GM19328 (cell line): Measurements from ENCODE around the gene IL17C.

ENCODE experiments used
- ATAC-seq: cut with Tn5 transposase; IDR thresholded peaks from one replicate; pipeline ENCODE4 v1.9.1; 2021; ENCODE audit warnings: mild to moderate bottlenecking, moderate library complexity; ENCODE audit not compliant: unreplicated experiment

IL17C gene

DNA sequence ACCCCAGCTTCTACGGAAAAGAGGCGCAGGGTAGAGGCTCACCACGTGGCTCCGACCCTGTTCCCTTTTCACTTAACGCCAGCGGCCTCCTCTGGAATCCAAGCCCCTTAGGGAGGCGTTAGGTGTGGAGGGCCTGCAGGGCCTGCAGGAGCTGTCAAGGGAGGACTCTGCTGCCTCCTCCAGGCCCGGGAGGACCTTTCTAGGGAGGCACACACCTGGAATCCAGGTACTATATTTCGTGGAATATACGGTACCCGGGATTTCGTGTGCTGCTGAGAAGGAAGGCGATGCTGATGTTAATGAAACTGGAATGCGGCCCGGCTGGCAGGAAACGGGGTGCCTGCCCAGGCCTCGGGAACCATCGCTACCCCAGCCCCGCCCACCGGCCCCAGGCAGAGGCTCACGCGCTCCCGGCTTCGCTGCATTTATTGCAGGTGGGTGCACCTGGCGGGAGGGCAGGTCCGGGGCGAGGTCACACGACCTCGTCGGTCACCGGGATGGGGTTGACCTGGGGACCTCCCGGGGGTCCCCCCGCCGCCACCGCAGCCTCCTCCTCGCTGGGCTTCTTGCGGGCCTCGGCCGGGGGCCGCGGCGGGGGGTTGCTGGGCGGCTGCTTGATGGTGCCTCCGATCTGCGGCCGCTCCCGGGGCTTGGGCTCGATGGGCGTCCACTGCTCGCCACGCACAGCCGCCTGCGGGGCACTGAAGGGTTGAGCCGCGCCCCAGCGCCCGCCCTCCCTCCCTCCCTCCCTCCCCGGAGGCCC is 4.7 kb downstream of the IL17C start:
- no peak for ATAC-seq

DNA sequence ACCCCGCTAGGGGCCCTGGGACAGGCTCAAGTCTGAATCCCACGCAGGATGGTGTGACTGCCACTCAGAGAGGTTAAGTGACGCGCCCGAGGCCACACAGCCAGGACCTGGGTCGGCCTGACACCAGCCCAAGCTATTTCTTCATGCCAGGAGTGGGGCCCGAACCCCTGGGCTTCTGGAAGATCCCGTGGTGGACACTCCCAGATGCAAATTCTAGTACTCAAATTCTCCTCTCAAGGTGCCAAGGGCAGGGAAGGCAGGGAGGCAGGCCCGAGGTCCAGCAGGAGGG is 5.2 kb downstream of the IL17C start:
- no peak for ATAC-seq

DNA sequence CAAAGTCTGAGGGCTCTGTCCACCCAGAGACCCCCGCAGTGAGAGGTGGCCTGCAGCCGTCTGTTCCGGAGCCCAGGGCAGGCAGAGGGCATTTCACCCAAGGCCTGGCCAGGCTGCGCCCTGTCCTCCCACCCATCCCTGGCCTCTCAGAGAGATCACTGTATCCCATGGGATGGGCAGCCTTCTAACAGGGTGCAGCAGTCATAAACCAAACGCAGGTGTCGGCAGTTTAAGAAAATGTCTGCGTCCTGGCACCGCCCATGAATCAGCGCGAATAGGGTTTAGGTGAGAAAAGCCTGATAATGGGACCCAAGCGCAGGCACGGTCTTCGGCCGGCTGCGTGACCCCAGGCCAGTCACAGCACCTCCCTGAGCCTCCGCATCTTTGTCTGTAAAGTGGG is 7.1 kb downstream of the IL17C start:
- no peak for ATAC-seq

DNA sequence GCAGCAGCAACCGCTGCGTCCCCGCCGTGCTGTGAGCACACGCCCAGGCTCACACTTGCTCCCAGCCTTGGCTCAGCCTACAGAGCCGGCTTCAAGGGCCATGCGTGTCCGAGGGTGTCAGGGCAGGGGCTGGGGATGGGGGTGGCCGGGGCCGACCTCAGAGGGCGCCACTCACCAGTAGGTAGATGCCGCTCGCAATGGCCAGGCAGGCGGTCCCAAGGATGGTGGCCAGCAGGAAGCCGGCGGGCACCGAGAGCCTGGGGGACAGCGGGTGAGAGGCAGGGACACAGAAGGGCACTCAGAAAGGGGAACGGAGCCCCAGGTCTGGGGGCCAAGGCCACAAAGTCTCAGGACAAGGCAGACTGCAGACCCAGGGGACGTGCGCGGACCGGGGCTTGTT is 7.6 kb downstream of the IL17C start:
- no peak for ATAC-seq

DNA sequence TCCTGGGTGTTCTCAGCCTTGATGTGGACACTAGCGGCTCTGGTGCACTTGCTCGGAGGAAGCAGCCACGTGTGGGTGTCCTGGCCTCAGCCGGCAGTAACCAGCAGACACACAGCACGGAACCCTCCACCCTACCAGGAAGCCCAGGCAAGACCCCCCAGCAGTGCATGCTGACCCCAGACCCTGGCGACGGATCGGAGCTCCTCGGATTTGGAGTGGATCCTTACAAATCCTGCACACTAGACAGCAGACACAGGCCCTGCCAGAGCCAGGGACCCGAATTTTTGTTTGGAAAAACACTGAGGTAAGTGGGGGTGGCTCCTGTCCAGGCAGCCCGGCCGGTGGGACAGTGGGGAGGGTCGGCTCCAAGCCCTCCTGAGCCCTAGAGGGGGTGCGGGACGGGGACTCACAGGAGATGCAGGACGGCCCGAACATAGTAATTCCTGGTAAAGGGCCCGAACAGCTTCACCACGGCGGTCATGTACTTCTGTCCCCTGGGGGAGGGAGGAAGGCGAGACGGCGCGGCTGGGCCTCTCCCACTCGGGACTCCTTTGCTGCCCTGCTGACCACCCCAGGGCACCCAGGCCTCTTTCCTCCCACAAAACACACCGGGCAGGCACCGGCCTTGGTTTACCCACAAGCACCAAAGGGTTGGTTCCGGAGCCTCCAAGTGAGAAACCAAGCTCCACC is 8.1 kb downstream of the IL17C start:
- no peak for ATAC-seq

DNA sequence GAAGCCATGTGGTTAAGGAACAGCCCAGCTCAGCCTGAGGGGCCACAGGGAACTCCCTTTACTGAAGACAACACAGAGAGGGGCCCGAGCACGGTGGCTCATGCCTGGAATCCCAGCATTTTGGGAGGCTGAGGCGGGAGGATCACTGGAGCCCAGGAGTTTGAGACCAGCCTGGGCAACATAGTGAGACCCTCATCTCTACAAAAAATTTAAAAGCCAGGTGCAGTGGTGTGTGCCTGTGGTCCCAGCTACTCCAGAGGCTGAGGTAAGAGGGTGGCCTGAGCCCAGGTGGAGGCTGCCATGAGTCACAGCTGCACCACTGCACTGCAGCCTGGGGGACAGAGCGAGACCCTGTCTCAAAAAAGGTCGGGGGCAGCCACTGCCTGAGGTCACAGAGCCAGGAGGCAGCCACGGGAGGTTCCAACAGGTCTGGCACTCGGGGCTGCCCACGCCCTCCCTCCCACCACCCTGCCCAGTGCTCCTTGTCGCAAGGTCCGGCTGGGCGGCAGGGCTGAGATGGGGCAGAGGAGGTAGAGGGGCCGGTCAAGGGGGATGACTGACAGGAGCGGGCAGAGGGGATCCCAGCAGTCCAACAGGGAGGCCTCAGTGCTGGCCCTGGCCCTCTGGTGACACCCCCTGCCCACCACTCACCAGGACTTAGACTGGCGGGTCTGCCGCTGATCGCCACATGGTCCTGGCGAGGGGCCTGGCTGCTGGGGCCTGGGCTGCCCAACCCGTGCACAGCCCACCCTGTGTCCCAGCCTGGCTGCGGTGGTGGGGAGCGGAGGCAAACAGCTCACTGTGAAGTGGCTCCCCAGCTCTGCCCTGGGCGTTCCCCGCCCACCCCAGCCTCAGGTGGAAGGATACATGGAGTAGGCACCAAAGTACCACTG is 9.1 kb downstream of the IL17C start:
- ATAC-seq = no peak

DNA sequence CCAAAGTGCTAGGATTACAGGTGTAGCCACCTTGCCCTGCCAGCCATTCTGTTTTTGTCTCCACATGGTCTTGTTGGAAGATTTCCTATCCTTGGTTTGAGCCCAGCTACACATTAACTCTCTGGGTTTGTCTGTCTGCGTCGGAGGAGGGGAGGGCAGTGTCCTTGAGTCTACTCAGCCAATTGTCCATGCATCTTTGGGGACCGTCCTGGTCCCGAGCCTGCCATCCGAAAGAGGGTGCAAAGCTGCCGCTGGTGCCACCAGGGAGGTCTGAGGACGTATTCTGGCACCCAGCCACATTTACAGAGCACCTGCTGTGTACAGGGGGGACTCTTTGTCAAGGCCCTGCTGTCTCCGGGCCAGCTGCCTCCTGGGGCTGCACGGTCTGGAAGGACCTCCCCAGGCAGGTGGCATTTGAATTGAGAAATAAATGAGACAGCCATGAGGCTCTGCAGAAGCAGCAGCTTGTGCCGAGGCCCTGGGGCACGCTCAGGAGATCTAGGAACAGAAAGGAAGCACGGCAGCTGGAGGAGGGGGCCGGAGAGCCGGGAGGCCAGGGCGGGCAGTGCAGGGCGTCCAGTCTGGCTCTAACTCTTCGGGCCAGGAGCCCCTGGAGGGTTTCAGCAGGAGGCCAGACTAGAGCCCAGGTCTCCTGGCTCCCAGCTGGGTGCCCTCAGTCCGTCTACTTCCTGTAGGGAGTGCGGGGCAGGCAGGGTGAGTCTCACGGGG is 11.0 kb downstream of the IL17C start:
- ATAC-seq = no peak

DNA sequence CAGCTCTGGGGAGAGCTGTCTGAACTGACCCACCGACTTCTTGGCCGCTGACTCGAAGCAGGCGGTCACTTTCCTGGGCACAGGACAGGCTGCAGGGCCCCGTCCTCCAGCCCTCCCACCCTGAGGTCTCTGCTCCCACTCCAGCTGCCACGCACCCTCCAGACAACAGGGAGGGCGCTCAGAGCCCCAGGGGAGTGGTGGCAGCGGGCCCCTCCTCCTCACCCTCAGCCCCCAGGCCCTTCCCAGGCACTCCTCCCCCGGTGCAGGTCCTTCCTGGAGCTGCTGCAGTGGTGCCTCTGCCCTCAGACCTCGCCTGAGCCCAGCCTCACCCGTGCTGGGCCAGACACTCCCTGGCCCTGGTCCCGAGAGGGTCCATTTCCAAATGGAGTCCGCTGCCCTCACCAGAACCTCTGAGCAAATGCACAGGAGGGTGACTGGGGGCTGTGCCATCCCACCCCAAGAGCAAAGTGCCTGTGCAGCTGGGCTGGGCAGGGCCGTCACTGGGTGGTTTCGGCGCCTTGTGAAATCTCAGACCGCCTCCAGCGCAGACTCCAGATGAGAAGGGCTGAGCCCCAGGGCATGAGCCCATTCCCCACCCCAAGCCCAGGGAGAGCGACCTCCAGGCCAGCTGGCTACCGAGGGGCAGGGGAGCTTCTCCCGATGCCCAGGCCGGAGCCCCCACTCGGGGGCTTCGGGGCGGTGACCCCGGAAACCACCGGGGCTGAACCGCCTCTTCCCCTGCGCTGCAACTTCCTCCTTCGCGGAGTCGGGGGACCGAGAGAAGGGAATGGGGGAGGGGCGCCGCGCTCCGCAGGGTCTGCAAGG is 11.8 kb downstream of the IL17C start:
- peak; percentile 20 for ATAC-seq

DNA sequence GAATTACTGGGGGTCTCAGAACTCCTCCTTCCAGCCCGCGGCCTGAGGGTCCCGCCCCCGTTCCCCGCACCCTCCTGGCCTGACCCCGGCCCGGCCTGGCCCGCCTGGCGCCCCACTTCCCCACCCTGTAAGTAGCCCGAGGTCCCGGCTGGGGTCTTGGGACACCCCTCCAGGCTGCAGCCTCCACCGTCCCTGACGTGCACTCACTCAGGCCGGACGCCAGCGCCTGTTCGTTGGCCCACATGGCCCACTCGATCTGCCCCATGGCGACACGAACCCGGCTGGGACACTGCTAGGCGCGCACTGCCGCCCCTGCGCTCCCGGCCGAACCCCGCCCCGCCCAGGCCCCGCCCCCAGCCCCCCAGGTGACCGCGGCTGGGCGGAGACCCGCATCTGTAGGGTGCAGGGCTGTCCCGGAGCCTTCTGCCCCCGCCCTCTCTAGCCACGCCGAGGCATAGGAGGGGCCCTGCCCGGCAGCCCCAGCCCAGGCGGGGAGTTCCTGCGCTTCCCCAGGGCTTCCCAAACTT is 12.4 kb downstream of the IL17C start, which contains the start of gene CYBA:
TSS of gene CYBA (minus strand) at position 305 of the 527 bp plus-strand sequence. CDS start at position 265, 40 bp downstream.
- peak; percentile 66 for ATAC-seq

DNA sequence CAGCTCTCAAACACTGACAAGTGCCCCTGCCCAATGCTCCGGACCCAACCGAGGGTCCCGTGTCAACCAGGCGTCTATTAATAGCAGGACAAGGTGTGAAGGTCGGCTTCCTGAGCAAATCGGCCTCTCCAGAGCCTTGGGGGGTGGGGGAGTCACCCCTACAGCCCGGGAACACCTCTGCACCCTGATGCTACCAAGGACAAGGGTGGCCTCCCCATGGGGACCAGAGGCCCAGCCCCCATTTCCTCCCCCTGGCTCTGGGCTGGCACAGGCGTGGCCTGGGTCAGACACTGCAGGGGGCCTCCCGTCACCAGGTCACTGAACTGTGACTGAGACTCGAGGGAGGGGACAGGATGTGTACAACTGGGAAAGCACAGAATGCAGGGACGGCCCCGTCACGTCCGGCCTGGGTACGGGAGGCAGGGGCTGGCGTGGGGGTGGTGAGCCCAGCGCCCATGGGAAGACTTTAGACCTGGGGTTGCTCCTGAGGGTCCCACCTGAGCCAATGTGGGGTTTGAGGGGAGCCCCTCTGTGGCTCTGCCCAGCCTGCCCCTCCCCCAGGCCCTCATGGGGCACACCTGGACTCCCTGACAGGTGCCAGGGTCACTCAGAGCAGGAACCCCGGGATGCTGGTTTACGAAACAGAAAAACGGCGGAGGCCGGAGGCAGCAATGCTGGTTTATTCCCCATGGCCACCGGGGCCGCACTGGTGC is 13.1 kb downstream of the IL17C start:
- ATAC-seq = peak; percentile 64

DNA sequence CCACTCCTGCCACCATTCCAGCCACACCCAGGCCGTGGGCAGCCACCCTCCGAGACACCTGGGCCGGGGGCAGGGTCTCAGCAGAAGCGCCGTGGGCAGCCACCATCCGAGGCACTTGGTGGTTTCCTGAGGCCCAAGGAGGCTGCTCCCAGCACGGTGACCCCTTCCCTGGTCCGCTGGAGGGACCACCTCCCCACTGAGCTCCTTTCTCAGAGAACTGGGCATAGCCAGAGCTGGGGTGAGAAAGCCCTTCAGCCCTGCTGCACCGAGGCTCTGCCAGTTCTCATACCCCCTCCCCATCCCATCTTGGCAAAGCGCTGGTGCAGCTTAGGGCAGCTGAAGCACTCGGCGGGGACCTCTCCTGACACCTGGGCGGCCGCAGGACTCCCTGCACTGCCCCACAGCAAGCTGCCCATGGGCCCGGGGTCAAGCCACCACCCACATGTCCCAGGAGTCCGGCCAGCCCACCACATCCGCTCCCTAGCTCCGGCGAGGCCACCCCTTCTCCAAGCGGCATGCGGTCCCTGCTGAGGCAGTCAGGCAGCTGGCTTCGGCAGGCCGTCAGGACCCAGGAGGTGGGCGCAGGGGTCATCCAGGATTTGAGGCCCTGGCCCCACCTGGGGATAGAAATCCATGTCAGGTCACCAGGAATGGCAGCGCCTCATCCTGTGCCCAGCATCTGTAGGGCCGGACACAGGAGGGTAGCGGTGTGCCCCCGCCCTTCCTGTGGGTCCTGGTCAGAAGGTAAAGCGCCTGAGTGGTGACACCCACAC is 13.8 kb downstream of the IL17C start:
- ATAC-seq = no peak

DNA sequence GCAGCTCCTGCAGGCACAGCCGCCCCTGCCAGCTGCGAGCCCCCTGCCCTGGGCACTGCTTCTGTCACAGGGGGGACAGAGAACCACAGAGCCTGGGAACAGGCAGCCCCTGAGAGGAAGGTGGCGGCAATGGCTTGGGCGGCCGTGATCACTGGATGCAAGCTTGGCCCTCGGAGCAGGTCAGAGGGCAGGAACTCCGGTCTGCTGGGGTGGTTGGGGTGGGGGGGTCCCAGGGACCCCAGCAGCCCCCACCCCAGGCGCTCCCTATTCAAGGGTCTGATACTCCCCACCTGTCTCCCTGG is 14.3 kb downstream of the IL17C start:
- no peak for ATAC-seq

DNA sequence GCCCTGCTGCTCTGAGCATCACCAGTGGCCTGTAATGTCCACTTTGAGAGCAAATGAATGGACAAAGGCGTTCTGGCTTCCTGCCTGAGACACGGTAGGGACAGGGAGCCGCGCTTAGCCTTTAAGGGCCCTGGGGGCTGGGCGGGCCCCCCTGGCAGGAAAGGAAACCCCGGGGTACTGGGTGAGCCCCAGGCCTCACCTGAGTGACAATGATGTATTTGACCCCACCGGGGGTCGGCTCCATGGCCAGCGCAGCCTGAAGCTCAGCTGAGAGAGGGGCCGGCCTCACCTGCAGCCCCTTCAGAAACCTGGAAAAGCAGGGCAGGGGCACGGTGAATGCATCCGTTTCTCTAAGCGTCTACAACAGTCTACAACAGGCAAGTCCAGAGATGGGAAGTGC is 14.7 kb downstream of the IL17C start:
- ATAC-seq = no peak

DNA sequence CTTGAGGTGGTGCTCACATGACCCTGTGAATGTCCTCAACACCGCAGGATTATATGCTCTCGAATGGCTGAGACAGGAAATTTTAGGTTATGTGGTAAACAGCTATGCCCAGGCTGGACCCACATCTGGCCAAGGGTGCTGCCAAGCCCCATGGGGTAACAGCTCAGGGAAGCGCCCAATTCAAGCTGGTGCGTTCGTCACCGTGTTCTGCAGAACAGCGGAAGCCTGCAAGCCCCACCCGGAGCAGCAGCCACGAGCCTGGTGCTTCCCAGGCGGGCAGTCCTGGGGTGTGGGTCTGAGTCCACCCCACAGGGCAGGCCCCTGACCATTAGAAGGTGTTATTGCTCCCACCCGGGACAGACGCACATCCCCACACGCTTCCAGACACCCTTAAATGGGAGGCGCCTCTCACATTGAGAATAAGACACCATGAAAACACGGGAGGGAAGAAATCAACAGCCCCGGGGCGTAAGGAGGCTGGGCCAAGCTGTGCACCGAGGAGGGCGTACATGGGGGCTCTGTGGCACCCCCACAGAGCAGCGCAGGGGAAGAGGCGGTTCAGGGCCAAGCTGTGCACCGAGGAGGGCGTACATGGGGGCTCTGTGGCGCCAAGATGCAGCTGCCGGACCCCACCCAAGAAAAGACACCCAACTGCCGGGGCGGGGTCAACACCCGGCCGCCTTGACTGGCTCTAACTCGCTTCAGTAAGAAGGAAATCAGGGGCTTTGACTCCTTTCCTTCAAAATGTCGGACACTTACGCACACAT is 15.4 kb downstream of the IL17C start:
- no peak for ATAC-seq

DNA sequence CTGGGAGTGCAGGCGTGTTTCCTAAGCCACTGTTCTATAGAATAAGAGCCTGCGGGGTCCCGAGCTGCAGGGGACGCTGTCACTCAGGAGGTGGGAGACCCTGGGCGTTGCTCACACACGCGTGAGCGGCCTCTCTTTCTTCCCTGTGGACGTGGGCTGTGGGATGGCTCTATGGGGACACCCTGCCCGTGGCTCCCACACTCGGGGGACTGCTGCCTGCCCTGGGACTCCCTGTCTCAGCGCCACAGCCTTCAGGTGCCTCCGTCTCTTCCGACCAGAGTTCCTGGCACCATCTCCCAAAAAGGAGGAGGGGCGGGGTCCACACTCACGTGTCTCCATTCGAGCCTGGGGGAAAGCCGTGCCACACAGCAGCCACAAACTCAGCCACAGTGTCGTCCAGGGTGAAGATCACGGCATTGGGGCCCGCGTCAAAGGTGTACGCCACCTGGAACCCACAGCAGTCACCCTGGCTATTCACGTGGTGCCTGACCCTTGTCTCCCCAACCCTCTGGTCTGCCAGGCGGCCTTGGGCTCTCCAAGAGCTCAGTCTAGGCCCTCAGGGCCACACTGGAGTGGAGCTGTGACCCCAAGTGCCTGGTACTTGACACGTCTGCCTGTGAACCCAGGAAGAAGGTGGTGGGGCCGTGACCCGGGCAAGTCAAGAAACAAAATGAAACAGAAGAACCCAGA is 16.1 kb downstream of the IL17C start:
- ATAC-seq = no peak

DNA sequence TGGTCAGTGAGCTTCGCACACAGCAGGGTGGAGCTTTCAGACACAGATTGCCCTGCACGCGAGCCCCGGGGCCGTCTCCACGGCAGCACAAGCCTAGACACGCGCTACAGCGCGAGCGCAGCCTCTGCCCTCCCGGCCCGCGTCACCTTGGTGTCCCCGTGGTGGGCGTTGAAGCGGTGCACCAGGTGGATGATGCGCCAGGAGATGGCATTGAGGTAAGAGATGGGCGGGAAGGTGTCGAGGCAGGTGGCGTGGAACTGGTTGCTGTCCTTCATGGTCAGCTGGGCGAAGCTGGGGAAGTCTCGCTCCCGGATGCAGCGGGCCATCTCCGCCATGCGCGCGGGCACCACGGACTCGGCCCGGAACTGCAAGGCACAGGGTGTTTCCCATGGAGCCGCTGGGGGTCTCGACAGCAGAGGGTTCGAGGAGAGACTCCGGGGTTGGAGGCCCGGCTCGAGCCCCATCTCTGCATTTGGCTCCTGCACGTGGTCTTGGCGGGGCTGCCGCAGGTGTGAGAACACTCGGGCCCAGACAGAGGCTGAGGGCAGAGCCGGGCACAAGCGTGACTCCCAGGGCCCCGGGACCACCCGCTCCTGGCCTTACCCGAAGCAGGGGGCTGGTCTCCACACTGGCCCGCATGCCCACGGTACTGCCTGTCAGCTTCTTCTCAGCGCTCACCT is 16.8 kb downstream of the IL17C start:
- no peak for ATAC-seq

DNA sequence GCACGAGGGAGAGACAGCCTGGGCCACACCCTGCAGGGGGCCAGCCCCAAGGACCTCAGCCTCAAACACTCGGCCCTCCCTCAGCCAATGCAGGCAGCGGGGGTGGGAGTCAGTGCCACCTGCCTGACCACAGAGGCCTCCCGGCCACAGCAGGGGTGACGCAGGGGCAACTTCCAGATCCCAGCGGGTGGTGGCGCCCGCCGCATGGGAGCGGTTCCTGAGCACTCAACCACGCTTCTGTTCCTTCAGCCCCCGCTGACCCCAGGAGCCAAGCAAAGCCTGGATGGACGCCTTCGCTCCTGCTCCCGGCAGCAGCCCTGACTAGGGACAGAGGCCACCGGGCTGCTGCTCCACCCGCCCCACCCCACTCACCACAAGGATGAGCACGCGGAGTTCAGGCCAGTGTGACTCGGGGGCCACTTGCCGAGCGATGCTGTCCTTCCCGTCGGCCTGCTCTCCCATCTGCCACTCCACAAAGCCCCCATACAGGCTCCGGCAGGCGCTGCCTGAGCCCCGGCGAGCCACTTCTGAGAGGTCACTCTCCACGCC is 17.4 kb downstream of the IL17C start:
- ATAC-seq = no peak
